ENCODE data around the gene STRADB.
A peak's percentile ranks its signal among the peaks of the same experiment; 100 is the strongest.

Gene STRADB

GRCh38 chr2:201403880-201404279 lies 47.7 kb upstream of the STRADB start:
- H3K36me3 ChIP-seq (ENCODE audit: control insufficient read depth in 2 of 2, insufficient read depth in 1 of 2, low read length in 2 of 2): no peaks in the 10 kb centered on the region
- no peak overlapping the region for H3K4me3 ChIP-seq (ENCODE audit: low read depth, low read length)
- TF ChIP-seq, protein P1, sequence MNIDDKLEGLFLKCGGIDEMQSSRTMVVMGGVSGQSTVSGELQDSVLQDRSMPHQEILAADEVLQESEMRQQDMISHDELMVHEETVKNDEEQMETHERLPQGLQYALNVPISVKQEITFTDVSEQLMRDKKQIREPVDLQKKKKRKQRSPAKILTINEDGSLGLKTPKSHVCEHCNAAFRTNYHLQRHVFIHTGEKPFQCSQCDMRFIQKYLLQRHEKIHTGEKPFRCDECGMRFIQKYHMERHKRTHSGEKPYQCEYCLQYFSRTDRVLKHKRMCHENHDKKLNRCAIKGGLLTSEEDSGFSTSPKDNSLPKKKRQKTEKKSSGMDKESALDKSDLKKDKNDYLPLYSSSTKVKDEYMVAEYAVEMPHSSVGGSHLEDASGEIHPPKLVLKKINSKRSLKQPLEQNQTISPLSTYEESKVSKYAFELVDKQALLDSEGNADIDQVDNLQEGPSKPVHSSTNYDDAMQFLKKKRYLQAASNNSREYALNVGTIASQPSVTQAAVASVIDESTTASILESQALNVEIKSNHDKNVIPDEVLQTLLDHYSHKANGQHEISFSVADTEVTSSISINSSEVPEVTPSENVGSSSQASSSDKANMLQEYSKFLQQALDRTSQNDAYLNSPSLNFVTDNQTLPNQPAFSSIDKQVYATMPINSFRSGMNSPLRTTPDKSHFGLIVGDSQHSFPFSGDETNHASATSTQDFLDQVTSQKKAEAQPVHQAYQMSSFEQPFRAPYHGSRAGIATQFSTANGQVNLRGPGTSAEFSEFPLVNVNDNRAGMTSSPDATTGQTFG (tag by site-specific recombination; IDR thresholded peaks at IDR 0.05; ENCODE audit: borderline replicate concordance): no peak
- TF ChIP-seq, protein P2, sequence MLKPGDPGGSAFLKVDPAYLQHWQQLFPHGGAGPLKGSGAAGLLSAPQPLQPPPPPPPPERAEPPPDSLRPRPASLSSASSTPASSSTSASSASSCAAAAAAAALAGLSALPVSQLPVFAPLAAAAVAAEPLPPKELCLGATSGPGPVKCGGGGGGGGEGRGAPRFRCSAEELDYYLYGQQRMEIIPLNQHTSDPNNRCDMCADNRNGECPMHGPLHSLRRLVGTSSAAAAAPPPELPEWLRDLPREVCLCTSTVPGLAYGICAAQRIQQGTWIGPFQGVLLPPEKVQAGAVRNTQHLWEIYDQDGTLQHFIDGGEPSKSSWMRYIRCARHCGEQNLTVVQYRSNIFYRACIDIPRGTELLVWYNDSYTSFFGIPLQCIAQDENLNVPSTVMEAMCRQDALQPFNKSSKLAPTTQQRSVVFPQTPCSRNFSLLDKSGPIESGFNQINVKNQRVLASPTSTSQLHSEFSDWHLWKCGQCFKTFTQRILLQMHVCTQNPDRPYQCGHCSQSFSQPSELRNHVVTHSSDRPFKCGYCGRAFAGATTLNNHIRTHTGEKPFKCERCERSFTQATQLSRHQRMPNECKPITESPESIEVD (tag by site-specific recombination; IDR thresholded peaks at IDR 0.05): peak; percentile 92
- peak; percentile 77; the same call in 1 of the 2 replicates for TF ChIP-seq OSR2 (tag by site-specific recombination; IDR thresholded peaks at IDR 0.05)
- no peak for TF ChIP-seq ZNF266 (tag by site-specific recombination; IDR thresholded peaks at IDR 0.05; ENCODE audit: low read depth)
- peak; percentile 44 for TF ChIP-seq KLF8 (tag by site-specific recombination; IDR thresholded peaks at IDR 0.05)
- no peak for TF ChIP-seq ZNF23 (tag by site-specific recombination; IDR thresholded peaks at IDR 0.05; ENCODE audit: borderline replicate concordance)
- TF ChIP-seq ZNF555 (tag by site-specific recombination; conservative IDR thresholded peaks at IDR 0.05): no peak
- TF ChIP-seq ZNF623 (tag by site-specific recombination; IDR thresholded peaks at IDR 0.05): no peak
- peak; percentile 47; the same call in 1 of the 2 replicates for TF ChIP-seq ZBTB44 (tag by site-specific recombination; IDR thresholded peaks at IDR 0.05)
- TF ChIP-seq ZNF629 (tag by site-specific recombination; IDR thresholded peaks at IDR 0.05): 0 out of 2 replicates have a peak, but pooled peaks have one; percentile 27
- no peak for TF ChIP-seq ZNF76 (tag by site-specific recombination; IDR thresholded peaks at IDR 0.05; ENCODE audit: borderline replicate concordance, low read depth)
- peak; percentile 53; the same call in 1 of the 2 replicates for TF ChIP-seq INSM2 (tag by site-specific recombination; IDR thresholded peaks at IDR 0.05)
- TF ChIP-seq ZNF558 (tag by site-specific recombination; IDR thresholded peaks at IDR 0.05): no peak
- TF ChIP-seq ZNF10 (tag by site-specific recombination; IDR thresholded peaks at IDR 0.05): peak; percentile 33; the same call in 1 of the 2 replicates
- peak; percentile 90 for TF ChIP-seq SP7 (tag by site-specific recombination; IDR thresholded peaks at IDR 0.05)
- TF ChIP-seq ZBTB17 (tag by site-specific recombination; IDR thresholded peaks at IDR 0.05): peak; percentile 90
- TF ChIP-seq TCF7L2 (IDR thresholded peaks at IDR 0.05; ENCODE audit: borderline replicate concordance, low read depth, low read length): peak; percentile 11; the same call in 1 of the 2 replicates
- peak; percentile 90 for TF ChIP-seq IKZF3 (tag by site-specific recombination; IDR thresholded peaks at IDR 0.05)
- peak; percentile 75 for TF ChIP-seq ZNF366 (tag by site-specific recombination; conservative IDR thresholded peaks at IDR 0.05)
- peak; percentile 82 for TF ChIP-seq FEZF1 (tag by site-specific recombination; IDR thresholded peaks at IDR 0.05)
- TF ChIP-seq ZBTB49 (tag by site-specific recombination; IDR thresholded peaks at IDR 0.05; ENCODE audit: low read depth): no peak
- 0 out of 2 replicates have a peak, but pooled peaks have one; percentile 36 for TF ChIP-seq ZNF843 (tag by site-specific recombination; IDR thresholded peaks at IDR 0.05)
- ChIA-PET POLR2A (interaction anchor here (0.7 to 1.2 kb wide), 2 partner anchors 47 to 48 kb away, joined by 4 to 5 read pairs; partner anchors contain the start of genes STRADB and TRAK2), CTCF (interaction anchor here (1.3 kb wide), 1 partner anchor 39 kb away, joined by 3 read pairs; no protein-coding TSS in a partner anchor)
- no peaks in the 10 kb centered on the region for H3K9me3 ChIP-seq (ENCODE audit: control insufficient read depth, insufficient read depth, low read depth, low read length)
- H3K4me1 ChIP-seq (ENCODE audit: control insufficient read depth, insufficient read depth, low read length): peaks cover 47% of the 10 kb centered on the region
- no peak overlapping the region; the same call in 1 of the 2 replicates for H3K27ac ChIP-seq (ENCODE audit: extremely low read depth, low read depth, low read length)
